HepG2 (cell line): Measurements from ENCODE around the gene EPB42. TPM values are rescaled to one million over a fixed set of nuclear protein-coding genes. Genes with fewer than 3 reads are reported as not detected.

Experiments used
- AKAP8 ChIP-seq: sonication (generic); formaldehyde crosslinking; IDR thresholded peaks from 2 replicates; pipeline ENCODE4 v1.5.1; 2020; ENCODE audit warnings: mild to moderate bottlenecking, missing genetic modification reagents
- ATM ChIP-seq: fragments of 450-650 bp; IDR thresholded peaks from 2 replicates; pipeline ENCODE4 v1.7.1; 2017; ENCODE audit warnings: mild to moderate bottlenecking, borderline replicate concordance
- EED ChIP-seq: sonication (generic); formaldehyde crosslinking; IDR thresholded peaks from 2 replicates; pipeline ENCODE4 v1.5.0; 2020; ENCODE audit warnings: mild to moderate bottlenecking, missing genetic modification reagents
- EP300 ChIP-seq, 3 experiments: sonication (generic) in 1 of 3; formaldehyde crosslinking in 1 of 3; IDR thresholded peaks; 2 replicates each; pipeline versions ENCODE4 v1.5.1 to v1.6.1; 2011 to 2020; ENCODE audit warnings: low read depth in 2 of 3, low read length in 2 of 3, borderline replicate concordance in 1 of 3, improper control_type of control experiment in 1 of 3, mild to moderate bottlenecking in 1 of 3, missing genetic modification reagents in 1 of 3, moderate library complexity in 1 of 3
- GLI4 ChIP-seq: sonication (generic); formaldehyde crosslinking; IDR thresholded peaks from 2 replicates; pipeline ENCODE4 v1.5.1; 2020; ENCODE audit warnings: missing genetic modification reagents, mild to moderate bottlenecking, moderate library complexity, borderline replicate concordance
- KDM1A ChIP-seq: IDR thresholded peaks from 2 replicates; pipeline ENCODE4 v1.6.1; 2016; ENCODE audit warnings: missing compliant biosample characterization
- KDM4B ChIP-seq: sonication (generic); formaldehyde crosslinking; IDR thresholded peaks from 2 replicates; pipeline ENCODE4 v1.4.0; 2020; ENCODE audit warnings: missing genetic modification reagents
- MEIS2 ChIP-seq: sonication (generic); formaldehyde crosslinking; IDR thresholded peaks from 2 replicates; pipeline ENCODE4 v1.9.0; 2021; ENCODE audit warnings: mild to moderate bottlenecking, missing genetic modification reagents
- NR2F6 ChIP-seq, 2 experiments: IDR thresholded peaks; 2 replicates each; pipeline ENCODE4 v1.6.1; 2016; ENCODE audit warnings: antibody characterized with exemption in 1 of 2, mild to moderate bottlenecking in 1 of 2
- POGZ ChIP-seq: sonication (generic); formaldehyde crosslinking; IDR thresholded peaks from 2 replicates; pipeline ENCODE4 v1.4.0; 2020; ENCODE audit warnings: mild to moderate bottlenecking, missing genetic modification reagents
- RBM39 ChIP-seq: fragments of 200-400 bp; formaldehyde crosslinking; IDR thresholded peaks from one replicate; pipeline ENCODE4 v1.6.1; 2018; ENCODE audit warnings: antibody characterized with exemption, mild to moderate bottlenecking, low read depth, low read length; ENCODE audit not compliant: poor library complexity, severe bottlenecking
- RNF2 ChIP-seq: fragments of 450-650 bp; conservative IDR thresholded peaks from 2 replicates; pipeline ENCODE4 v1.6.1; 2016; ENCODE audit warnings: low read depth
- SMARCE1 ChIP-seq: fragments of 450-650 bp; IDR thresholded peaks from 2 replicates; pipeline ENCODE4 v1.6.1; 2017; ENCODE audit warnings: borderline replicate concordance
- SNAPC2 ChIP-seq: sonication (generic); formaldehyde crosslinking; IDR thresholded peaks from 2 replicates; pipeline ENCODE4 v1.8.1; 2022; ENCODE audit warnings: mild to moderate bottlenecking, missing genetic modification reagents
- THAP11 ChIP-seq: IDR thresholded peaks from 2 replicates; pipeline ENCODE4 v1.6.1; 2016; ENCODE audit warnings: missing biosample characterization, missing genetic modification reagents
- ZFP37 ChIP-seq: sonication (generic); formaldehyde crosslinking; IDR thresholded peaks from 2 replicates; pipeline ENCODE4 v1.4.0; 2020; ENCODE audit warnings: missing genetic modification reagents, borderline replicate concordance
- ZNF574 ChIP-seq: sonication (generic); formaldehyde crosslinking; IDR thresholded peaks from 2 replicates; pipeline ENCODE4 v1.4.0; 2020; ENCODE audit warnings: missing genetic modification reagents
- ZNF772 ChIP-seq: sonication (generic); formaldehyde crosslinking; IDR thresholded peaks from 2 replicates; pipeline ENCODE4 v1.5.0; 2020; ENCODE audit warnings: mild to moderate bottlenecking, missing genetic modification reagents
- polyA plus RNA-seq, 8 experiments: library from polyadenylated mRNA; depleted of rRNA in 3 of 8; stranded (reverse) in 7 of 8; unstranded in 1 of 8; fragments of >200 nt; fragmentation: Illumina TruSeq in 4 of 8; extraction: Trizol in 4 of 8; gene quantifications; 2 replicates each; pipeline versions ENCODE4 v1.2.1 to v1.2.3, GENCODE V29; 2011 to 2016; ENCODE audit warnings: low read depth in 4 of 8, missing spikeins in 1 of 8, mixed read lengths in 1 of 8; ENCODE audit not compliant: insufficient read depth in 1 of 8
- total RNA-seq, 5 experiments: library from RNA; depleted of rRNA; stranded (reverse); fragments of >200 nt; fragmentation: Illumina TruSeq; extraction: Trizol; gene quantifications; 2 replicates each; pipeline ENCODE4 v1.2.3, GENCODE V29; 2016; ENCODE audit warnings: low read depth in 1 of 5
- TF ChIP-seq, protein P1 (sequence below): sonication (generic); formaldehyde crosslinking; IDR thresholded peaks from 2 replicates; pipeline ENCODE4 v1.4.0; 2020; ENCODE audit warnings: missing genetic modification reagents
- TF ChIP-seq, protein P2 (sequence below): fragments of 450-650 bp; IDR thresholded peaks from 2 replicates; pipeline ENCODE4 v1.6.1; 2017
- TF ChIP-seq, protein P3 (sequence below): sonication (generic); formaldehyde crosslinking; IDR thresholded peaks from 2 replicates; pipeline ENCODE4 v1.4.0; 2020; ENCODE audit warnings: mild to moderate bottlenecking, missing genetic modification reagents
- TF ChIP-seq, protein P4 (sequence below): sonication (generic); formaldehyde crosslinking; IDR thresholded peaks from 2 replicates; pipeline ENCODE4 v1.5.0; 2020; ENCODE audit warnings: missing genetic modification reagents

Gene EPB42
- total and polyA plus RNA-seq, 2 of the 13 experiments (the other 11 are each of a cell fraction or from before 2014, with no cell fraction given), result not detected

- TF ChIP-seq EED (CRISPR knock-in tag) (peak; percentile 59; the same call in 1 of the 2 replicates), EP300 (IDR thresholded peaks at IDR 0.05; ENCODE audit: low read depth in 2 of 2, low read length in 2 of 2) (no peak), EP300 (CRISPR knock-in tag; IDR thresholded peaks at IDR 0.05; ENCODE audit: borderline replicate concordance) (no peak), ATM (no peak), KDM1A (CRISPR knock-in tag) (no peak), POGZ (CRISPR knock-in tag) (peak; percentile 67), ZNF772 (CRISPR knock-in tag) (peak; percentile 94; the same call in 1 of the 2 replicates), RNF2 (0 out of 2 replicates have a peak, but pooled peaks have one; percentile 29), AKAP8 (CRISPR knock-in tag) (peak; percentile 90), MEIS2 (CRISPR knock-in tag) (peak; percentile 87), RBM39 (peak; percentile 81), SNAPC2 (CRISPR knock-in tag) (no peak), KDM4B (CRISPR knock-in tag) (0 out of 2 replicates have a peak, but pooled peaks have one; percentile 81), ZFP37 (CRISPR knock-in tag) (peak; percentile 58), THAP11 (CRISPR knock-in tag) (peak; percentile 84), NR2F6 (IDR thresholded peaks at IDR 0.05) (no peak), NR2F6 (CRISPR knock-in tag; IDR thresholded peaks at IDR 0.05) (peak; percentile 55; the same call in 1 of the 2 replicates), ZNF574 (peak; percentile 89), GLI4 (CRISPR knock-in tag) (no peak), SMARCE1 (no peak)
- TF ChIP-seq, protein P1, sequence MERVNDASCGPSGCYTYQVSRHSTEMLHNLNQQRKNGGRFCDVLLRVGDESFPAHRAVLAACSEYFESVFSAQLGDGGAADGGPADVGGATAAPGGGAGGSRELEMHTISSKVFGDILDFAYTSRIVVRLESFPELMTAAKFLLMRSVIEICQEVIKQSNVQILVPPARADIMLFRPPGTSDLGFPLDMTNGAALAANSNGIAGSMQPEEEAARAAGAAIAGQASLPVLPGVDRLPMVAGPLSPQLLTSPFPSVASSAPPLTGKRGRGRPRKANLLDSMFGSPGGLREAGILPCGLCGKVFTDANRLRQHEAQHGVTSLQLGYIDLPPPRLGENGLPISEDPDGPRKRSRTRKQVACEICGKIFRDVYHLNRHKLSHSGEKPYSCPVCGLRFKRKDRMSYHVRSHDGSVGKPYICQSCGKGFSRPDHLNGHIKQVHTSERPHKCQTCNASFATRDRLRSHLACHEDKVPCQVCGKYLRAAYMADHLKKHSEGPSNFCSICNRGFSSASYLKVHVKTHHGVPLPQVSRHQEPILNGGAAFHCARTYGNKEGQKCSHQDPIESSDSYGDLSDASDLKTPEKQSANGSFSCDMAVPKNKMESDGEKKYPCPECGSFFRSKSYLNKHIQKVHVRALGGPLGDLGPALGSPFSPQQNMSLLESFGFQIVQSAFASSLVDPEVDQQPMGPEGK (CRISPR knock-in tag), result peak; percentile 71
- TF ChIP-seq, protein P2, sequence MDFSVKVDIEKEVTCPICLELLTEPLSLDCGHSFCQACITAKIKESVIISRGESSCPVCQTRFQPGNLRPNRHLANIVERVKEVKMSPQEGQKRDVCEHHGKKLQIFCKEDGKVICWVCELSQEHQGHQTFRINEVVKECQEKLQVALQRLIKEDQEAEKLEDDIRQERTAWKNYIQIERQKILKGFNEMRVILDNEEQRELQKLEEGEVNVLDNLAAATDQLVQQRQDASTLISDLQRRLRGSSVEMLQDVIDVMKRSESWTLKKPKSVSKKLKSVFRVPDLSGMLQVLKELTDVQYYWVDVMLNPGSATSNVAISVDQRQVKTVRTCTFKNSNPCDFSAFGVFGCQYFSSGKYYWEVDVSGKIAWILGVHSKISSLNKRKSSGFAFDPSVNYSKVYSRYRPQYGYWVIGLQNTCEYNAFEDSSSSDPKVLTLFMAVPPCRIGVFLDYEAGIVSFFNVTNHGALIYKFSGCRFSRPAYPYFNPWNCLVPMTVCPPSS, result no peak
- TF ChIP-seq, protein P3, sequence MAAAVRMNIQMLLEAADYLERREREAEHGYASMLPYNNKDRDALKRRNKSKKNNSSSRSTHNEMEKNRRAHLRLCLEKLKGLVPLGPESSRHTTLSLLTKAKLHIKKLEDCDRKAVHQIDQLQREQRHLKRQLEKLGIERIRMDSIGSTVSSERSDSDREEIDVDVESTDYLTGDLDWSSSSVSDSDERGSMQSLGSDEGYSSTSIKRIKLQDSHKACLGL (CRISPR knock-in tag), result peak; percentile 83
- TF ChIP-seq, protein P4, sequence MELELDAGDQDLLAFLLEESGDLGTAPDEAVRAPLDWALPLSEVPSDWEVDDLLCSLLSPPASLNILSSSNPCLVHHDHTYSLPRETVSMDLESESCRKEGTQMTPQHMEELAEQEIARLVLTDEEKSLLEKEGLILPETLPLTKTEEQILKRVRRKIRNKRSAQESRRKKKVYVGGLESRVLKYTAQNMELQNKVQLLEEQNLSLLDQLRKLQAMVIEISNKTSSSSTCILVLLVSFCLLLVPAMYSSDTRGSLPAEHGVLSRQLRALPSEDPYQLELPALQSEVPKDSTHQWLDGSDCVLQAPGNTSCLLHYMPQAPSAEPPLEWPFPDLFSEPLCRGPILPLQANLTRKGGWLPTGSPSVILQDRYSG (CRISPR knock-in tag), result peak; percentile 82
Observed at GRCh38 chr15:43185157-43186002, 35.4 kb downstream of the EPB42 start, which contains the start of gene CCNDBP1 (continued).
